ENCODE results near the gene LGALS9.

- TF ChIP-seq CTCF (optimal IDR thresholded peaks at IDR 0.05 in 1 of 3, IDR thresholded peaks at IDR 0.05 in 1 of 3, conservative IDR thresholded peaks at IDR 0.05 in 1 of 3; ENCODE audit: extremely low read depth in 1 of 3, insufficient read depth in 2 of 3, low read length in 3 of 3) (no peak), EZH2 (IDR thresholded peaks at IDR 0.05; ENCODE audit: low read length) (no peak)
These were observed 16.8 kb downstream of the LGALS9 start for GRCh38 chr17:27647765-27648164.

Measured in keratinocyte (primary cell).